Measurements from ENCODE around the gene LITAF.
"Not testable (repeated sequence)": the region's sequence is repeated elsewhere in the genome, so short reads cannot be mapped to it uniquely, and the experiment has no call there.

Gene LITAF

DNA sequence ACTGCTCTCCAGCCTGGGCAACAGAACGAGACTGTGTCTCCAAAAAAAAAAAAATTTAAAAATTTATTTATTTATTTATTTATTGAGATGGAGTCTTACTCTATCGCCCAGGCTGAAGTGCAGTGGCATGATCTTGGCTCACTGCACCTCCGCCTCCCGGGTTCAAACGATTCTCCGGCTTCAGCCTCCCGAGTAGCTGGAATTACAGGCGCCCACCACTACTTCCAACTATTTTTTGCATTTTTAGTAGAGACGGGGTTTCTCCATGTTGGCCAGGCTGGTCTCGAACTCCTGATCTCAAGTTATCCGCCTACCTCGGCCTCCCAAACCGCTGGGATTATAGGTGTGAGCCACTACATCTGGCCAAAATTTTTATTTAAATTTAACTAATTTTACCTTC lies 73.4 kb downstream of the LITAF start:
- not testable (repeated sequence) for DNase-seq

DNA sequence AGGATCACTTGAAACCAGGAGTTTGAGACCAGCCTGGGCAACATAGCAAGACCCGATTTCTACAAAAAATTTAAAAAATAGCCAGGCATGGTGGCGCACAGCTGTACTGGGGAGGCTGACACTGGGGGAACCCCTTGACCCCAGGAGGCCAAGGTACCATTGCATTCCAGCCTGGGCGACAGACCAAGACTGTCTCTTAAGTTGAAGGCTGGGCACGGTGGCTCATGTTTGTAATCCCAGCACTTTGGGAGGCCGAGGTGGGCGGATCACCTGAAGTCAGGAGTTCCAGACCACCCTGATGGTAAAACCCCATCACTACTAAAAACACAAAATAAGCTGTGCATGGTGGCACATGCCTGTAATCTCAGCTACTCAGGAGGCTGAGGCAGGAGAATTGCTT lies 74.9 kb downstream of the LITAF start:
- no peak for DNase-seq

DNA sequence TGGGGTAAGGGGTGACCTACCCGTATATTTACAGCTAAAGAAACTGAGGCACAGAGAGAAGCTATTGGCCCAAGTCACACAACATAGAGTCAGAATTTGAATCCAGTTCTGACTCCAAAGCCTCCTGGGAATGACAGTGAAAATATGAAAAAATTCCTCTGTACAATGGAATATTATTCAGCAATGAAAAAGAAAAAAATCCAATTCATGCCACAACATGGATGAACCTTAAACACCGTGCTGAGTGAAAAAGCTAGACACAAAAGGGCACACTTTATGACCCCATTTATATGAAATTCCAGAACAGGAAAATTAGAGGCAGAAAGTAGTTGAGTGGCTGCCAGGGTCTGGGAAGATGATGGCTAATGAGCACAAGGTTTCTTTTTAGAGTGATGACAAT lies 75.4 kb downstream of the LITAF start:
- DNase-seq = no peak

DNA sequence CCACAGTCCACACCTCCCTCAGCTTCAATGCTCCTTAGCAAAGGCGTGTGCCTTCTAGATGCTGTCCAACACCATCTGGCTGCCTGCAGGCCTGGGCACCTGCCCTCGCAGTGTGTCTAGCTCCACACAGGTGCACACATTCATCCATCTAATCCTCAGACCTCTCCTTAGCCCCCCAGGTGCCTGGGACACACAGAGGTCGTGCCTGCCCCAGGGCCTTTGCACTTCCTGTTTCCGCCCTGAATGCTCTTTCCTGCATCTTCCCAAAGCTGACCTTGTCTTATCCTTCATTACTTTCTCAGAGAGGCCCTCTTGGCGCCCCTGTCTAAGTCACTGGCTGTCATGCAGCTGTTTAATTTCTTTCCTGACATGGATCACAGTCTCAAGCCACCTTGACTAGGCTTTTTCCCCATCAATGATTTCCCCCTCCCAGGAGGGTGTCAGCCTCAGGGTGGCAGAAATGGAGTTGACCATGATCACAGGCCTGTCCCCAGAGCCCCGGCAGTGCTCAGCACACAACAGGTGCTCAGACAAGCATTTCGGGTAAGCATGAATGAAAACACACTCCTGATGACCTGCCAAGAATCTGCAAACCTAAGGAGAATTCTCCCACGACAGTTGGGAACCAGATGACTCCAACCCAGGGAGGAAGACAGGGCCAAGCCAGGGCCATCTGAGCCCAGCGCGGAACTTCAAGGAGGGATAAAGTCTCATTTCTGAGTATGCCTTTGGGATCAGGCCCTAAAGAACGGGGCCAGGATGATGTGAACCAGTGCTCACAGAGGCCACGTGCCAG lies 76.3 kb downstream of the LITAF start:
- DNase-seq = no peak

DNA sequence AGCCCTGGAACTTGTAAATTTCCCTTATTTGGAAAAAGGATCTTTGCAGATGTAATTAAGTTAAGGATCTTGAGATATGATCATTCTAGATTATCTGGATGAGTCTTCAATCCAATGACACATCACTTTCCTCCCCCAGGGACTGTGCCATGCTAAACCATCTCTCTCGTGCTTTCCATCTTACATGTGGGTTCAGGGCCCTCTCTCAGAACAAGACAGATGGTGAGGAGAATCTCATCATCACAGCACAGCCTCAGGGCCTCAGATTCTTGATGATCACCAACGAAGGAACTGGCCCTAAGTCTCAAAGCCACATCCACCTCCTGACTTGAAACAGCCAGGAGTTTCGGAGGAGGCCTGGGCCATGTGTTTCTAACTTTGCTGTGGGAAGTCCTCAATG lies 78.7 kb downstream of the LITAF start:
- no peak for DNase-seq

DNA sequence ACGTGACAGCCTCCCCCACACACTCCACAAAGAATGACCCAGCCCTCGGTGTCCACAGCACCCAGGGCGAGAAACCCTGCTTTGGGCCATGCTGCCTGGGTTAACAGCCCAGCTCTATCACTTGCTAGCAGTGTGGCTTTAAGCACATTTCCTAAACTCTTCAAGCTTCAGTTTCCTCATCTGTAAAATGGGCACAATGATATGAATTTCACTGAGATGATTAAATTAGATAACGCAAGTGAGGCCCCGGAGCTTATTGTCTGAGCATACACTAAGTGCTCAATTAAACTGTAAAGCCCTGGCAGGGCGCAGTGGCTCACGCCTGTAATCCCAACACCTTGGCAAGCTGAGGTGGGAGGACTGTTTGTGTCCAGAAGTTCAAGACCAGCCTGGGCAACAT lies 79.4 kb downstream of the LITAF start:
- DNase-seq = no peak

DNA sequence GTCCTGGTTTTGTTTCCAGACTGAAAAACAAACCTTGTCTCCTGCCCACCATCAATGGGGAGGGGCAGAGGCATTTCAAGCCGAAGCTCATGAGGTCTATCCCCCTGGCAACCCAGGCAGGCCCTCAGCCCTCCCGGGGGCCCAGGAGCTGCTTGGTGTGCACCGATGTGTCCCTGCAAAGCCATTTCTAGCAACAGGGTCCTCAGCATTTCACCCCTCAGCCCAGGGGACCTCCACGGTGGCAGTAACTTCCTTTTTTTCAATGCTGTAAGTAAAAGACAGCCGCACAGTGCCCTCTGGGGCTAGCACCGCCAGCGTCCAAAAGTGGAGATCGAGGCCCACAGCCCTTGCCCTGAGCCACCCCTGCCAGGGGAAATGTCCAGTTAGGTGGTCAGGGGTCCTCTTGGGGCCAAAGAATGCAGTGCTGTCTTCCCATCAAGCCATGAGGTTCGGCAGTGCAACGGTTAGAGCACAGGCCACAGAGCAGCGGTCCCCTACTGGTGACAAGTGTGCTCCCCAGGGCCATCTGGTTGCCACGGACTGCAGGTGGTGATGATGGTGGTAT lies 79.9 kb downstream of the LITAF start:
- DNase-seq = no peak

- not testable (repeated sequence) for DNase-seq
Measured at GRCh38 chr16:11504261-11504660, 82.5 kb downstream of the LITAF start.

DNA sequence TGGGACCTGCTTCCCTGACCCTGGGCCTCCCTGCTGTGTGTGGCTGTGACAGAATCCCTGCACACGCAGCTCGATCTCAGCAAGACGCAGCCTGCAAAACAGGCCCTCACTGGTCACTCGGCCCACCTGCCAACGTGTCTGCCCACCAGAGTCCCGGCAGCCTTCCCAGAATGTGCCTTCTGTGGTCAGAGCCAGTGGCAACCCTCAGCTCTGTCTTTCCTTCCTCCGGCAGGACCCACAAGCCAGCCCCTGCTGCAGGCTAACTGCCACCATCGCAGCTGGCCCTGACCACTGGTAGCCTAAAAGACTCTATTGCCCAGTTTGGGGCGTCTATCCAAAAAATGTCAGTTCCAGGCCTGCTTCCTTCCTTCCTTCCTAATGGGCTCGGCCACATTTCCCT lies 83.2 kb downstream of the LITAF start:
- no peak for DNase-seq

- no peak for DNase-seq
Measured at GRCh38 chr16:11502239-11502638, 84.5 kb downstream of the LITAF start.

- DNase-seq = no peak
Measured at GRCh38 chr16:11501632-11502031, 85.1 kb downstream of the LITAF start.

DNA sequence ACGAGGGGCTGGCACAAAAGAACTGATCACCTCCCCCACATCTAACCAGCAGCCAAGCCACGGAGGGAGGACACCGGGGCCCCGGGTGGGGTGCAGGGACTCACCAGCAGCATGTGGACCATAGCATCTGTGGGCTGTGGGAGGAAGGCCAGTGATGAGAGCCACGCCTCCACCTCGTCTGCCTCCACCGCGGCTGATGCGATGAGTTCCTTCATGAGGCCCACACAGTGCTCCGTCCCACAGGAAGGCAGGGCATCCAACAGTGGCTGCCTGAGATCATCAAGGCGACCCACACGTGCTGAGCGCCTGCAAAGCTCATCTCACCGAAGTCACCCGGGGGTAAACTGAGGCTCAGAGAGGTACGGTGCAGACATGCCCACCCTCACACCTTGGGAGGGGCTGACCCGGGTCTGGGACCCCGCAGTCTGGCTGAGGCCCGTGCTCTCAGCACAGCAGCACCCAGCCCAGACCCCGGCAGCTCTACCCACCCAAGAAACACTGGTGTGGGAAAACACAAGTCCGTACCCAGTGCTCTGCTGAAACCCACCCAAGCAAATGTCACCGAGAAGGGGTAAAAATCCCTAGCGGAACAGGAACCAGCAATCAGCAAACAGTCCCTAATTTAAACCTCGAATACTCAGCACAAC lies 85.9 kb downstream of the LITAF start:
- no peak for DNase-seq

- no peak for DNase-seq
Measured at GRCh38 chr16:11499295-11500089, 87.2 kb downstream of the LITAF start.

GRCh38 chr16:11498683-11499082 lies 88.0 kb downstream of the LITAF start:
- DNase-seq = no peak

GRCh38 chr16:11497851-11498289 lies 88.8 kb downstream of the LITAF start:
- DNase-seq = no peak
